RWPE2 (cell line): Measurements from ENCODE around the gene IRS1.
A peak's percentile ranks its signal among the peaks of the same experiment; 100 is the strongest.

Experiments
- ATAC-seq: fragments of 200-7000 bp; cut with Tn5 transposase; 3 replicates; pipeline ENCODE4 v1.9.1; 2021; ENCODE audit warnings: low read depth
- DNase-seq: peaks from one replicate; pipeline ENCODE4 v3.0.0-alpha.2; 2020; ENCODE audit warnings: low spot score
- H3K27ac ChIP-seq: fragments of 450-650 bp; 2 replicates; pipeline ENCODE4 v1.5.1; 2017; ENCODE audit warnings: mild to moderate bottlenecking; ENCODE audit not compliant: poor library complexity, severe bottlenecking
- H3K27me3 ChIP-seq: fragments of 250-450 bp; sonication (Bioruptor Pico); 2 replicates; pipeline ENCODE4 v1.5.1; 2021; ENCODE audit warnings: mild to moderate bottlenecking, moderate library complexity; ENCODE audit not compliant: insufficient read depth, poor library complexity, severe bottlenecking
- H3K36me3 ChIP-seq: fragments of 250-450 bp; sonication (Bioruptor Pico); 2 replicates; pipeline ENCODE4 v1.5.1; 2020; ENCODE audit warnings: low read depth, mild to moderate bottlenecking, moderate library complexity
- H3K4me1 ChIP-seq: fragments of 250-450 bp; sonication (Bioruptor Pico); 2 replicates; pipeline ENCODE4 v1.5.1; 2021; ENCODE audit warnings: mild to moderate bottlenecking, moderate library complexity; ENCODE audit not compliant: insufficient read depth, poor library complexity, severe bottlenecking
- H3K4me3 ChIP-seq: fragments of 250-450 bp; sonication (Bioruptor Pico); 2 replicates; pipeline ENCODE4 v1.5.1; 2021; ENCODE audit warnings: mild to moderate bottlenecking, moderate library complexity; ENCODE audit not compliant: severe bottlenecking
- H3K9me3 ChIP-seq: fragments of 250-450 bp; sonication (Bioruptor Pico); 2 replicates; pipeline ENCODE4 v1.5.1; 2021; ENCODE audit warnings: mild to moderate bottlenecking, moderate library complexity; ENCODE audit not compliant: severe bottlenecking
- TF ChIP-seq, protein P1 (sequence below): fragments of 450-650 bp; IDR thresholded peaks from one replicate; pipeline ENCODE4 v1.5.1; 2017; ENCODE audit warnings: mild to moderate bottlenecking, moderate library complexity; ENCODE audit not compliant: poor library complexity, severe bottlenecking

Gene IRS1

DNA sequence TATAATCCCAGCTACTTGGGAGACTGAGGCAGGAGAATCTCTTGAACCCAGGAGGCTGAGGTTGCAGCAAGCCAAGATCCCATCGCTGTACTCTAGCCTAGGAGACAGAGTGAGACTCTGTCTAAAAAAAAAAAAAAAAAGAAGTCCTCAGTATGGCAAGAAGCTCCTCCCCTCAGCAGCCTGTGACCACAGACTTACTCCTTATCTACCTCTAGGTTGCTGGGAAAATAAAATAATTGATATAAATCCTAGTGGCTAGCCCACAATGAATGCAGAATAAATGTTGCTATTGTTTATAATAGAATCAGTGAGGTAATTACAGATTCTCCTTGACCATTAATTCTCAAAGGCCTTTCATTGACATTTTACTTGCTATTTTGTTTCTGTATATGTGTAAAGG, 70.6 kb downstream of the IRS1 start:
- ATAC-seq (no peak), DNase-seq (no peak)
- Histone ChIP-seq H3K27ac (no peak overlapping the region), H3K36me3 (peaks cover 8% of the 10 kb centered on the region), H3K9me3 (no peaks in the 10 kb centered on the region), H3K4me3 (no peak overlapping the region), H3K4me1 (no peaks in the 10 kb centered on the region), H3K27me3 (no peaks in the 10 kb centered on the region)
- TF ChIP-seq, protein P1, sequence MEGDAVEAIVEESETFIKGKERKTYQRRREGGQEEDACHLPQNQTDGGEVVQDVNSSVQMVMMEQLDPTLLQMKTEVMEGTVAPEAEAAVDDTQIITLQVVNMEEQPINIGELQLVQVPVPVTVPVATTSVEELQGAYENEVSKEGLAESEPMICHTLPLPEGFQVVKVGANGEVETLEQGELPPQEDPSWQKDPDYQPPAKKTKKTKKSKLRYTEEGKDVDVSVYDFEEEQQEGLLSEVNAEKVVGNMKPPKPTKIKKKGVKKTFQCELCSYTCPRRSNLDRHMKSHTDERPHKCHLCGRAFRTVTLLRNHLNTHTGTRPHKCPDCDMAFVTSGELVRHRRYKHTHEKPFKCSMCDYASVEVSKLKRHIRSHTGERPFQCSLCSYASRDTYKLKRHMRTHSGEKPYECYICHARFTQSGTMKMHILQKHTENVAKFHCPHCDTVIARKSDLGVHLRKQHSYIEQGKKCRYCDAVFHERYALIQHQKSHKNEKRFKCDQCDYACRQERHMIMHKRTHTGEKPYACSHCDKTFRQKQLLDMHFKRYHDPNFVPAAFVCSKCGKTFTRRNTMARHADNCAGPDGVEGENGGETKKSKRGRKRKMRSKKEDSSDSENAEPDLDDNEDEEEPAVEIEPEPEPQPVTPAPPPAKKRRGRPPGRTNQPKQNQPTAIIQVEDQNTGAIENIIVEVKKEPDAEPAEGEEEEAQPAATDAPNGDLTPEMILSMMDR, result no peak

DNA sequence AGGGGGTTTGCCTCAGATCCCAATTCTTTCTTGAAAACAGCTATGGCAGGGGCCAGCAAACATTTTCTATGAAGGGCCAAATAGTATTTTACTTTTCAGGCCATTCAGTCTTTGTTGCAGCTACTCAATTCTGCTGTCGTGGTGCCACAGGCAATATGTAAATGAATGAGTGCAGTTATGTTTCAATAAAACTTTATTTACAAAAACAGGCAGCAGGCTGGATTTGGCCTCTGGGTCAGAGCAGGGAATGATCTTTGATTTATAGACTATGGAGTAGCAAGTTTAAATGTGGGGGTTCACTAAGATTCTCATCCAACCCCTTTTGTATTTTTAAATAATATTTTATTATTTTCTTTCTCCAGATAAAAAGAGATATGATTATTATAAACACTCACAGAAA, 72.4 kb downstream of the IRS1 start:
- Histone ChIP-seq H3K27ac (peak overlapping the region; percentile 37), H3K4me1 (no peaks in the 10 kb centered on the region), H3K4me3 (no peak overlapping the region), H3K9me3 (no peaks in the 10 kb centered on the region), H3K27me3 (no peaks in the 10 kb centered on the region), H3K36me3 (no peaks in the 10 kb centered on the region)
- DNase-seq (no peak), ATAC-seq (no peak)
- TF ChIP-seq, protein P1, result no peak

DNA sequence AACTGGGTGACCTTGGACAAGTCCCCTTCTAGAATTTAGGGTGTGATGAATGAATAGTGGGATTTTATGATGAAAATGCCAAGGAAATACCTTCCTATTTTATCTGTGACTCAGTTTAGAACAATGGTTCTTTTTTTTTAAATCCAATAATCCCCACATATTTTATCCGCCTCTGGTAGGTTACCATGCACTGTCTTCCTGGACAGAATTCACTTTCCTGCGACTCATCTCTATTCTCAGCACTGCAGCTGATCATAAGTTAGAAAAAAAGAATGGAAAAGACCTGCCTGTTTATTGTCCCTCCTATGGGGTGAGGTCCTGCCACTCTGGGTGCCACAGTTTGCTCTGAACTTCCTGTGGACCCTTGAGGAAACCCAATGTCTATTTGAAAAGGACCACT, 73.1 kb downstream of the IRS1 start:
- H3K4me3 ChIP-seq, result no peak overlapping the region
- no peaks in the 10 kb centered on the region for H3K9me3 ChIP-seq
- no peaks in the 10 kb centered on the region for H3K36me3 ChIP-seq
- DNase-seq, result no peak
- H3K27me3 ChIP-seq, result no peaks in the 10 kb centered on the region
- peak overlapping the region; percentile 37 for H3K27ac ChIP-seq
- ATAC-seq, result peak; percentile 54; the same call in 2 of the 3 replicates
- no peaks in the 10 kb centered on the region for H3K4me1 ChIP-seq
- TF ChIP-seq, protein P1, result no peak

DNA sequence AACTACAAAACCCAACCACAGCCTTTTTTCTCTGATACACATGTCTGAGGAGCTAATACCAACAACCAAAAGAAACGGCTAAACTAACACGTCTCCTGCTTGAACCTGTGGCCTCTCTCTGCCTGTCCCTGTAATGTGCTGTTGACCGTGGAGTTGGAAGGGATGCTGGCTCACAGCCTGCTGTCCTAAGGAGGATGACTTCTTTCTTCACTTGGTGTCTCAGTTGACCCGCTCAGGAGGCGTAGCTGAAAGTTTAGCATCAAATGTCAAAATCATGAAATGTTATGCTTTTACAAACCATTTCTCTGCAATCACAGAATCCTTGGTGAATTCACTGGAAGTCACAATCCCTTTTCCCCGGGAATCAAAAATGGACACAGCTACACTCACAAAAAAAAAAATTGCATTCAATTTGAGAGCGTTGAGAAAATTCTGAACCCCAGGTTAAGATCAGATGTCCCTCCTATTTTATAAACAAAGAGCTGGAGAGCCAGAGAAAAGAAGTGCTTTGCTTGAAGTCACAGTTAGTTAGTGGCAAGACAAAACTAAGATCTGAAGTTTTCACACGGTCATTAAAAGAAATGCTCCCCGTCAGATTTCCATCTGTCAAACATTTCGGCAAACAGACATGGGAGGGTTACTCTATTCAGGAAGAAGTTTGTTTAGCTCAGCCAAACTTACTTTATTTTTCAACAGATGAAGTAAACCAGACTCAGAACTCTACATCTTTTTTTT, 74.3 kb downstream of the IRS1 start:
- Histone ChIP-seq H3K36me3 (no peaks in the 10 kb centered on the region), H3K27me3 (no peaks in the 10 kb centered on the region), H3K27ac (no peak overlapping the region), H3K4me3 (no peak overlapping the region), H3K4me1 (no peaks in the 10 kb centered on the region), H3K9me3 (no peaks in the 10 kb centered on the region)
- DNase-seq, result no peak
- ATAC-seq, result no peak
- TF ChIP-seq, protein P1, result no peak

DNA sequence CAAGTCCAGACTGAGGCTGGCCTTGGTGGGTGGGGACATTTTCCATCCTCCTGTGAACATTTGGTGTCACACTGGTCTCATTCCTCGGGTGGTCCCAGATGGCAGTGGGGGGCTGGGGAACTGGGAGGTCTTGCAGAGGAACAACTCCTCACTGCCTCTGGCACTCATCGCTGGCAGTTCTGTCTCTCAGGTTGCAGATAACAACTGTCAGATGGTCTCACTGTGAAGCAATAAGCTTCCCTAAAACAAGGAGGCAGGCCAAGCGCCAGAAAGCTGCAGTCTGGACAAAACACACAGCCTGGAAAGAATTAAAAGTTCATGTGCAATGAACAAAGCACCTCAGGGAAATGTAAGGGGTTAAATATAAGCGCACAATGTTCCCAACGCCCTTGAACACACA, 78.1 kb downstream of the IRS1 start:
- Histone ChIP-seq H3K36me3 (no peaks in the 10 kb centered on the region), H3K9me3 (no peaks in the 10 kb centered on the region), H3K27me3 (no peaks in the 10 kb centered on the region), H3K4me1 (no peaks in the 10 kb centered on the region), H3K4me3 (no peak overlapping the region), H3K27ac (no peak overlapping the region)
- TF ChIP-seq, protein P1, result no peak
- DNase-seq, result no peak
- no peak for ATAC-seq
